GM12892 (cell line): ENCODE measurements around the gene CDC42EP4.

Experiments
- POLR2A ChIP-seq: IDR thresholded peaks from 2 replicates; pipeline ENCODE4 v1.6.1; 2011; ENCODE audit warnings: low read depth, low read length, control low read depth
- POLR2AphosphoS5 ChIP-seq: IDR thresholded peaks from 2 replicates; pipeline ENCODE4 v1.6.1; 2011; ENCODE audit warnings: low read depth, low read length, control low read depth

DNA sequence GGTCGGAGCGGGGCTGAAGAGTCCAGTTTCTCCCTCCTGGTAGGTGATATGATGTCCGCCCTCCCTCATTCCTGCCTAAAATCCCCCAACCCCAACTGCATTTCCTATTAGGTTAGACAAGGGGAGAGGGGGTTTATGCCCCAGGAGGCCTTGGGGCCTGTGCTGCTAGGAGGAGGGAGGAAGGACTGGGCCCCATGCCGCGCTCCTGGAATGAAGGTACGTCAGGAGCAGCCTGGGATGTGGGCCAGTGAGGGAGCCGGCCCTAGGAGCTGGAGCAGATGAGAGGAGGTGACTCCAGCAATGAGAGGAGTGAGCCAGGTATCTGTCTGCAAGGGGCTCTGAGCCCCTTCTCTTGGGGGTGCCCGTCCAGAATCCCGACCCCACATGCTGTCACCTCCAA is 46.9 kb upstream of the CDC42EP4 start:
- no peak for TF ChIP-seq POLR2A
- TF ChIP-seq POLR2AphosphoS5, result no peak
